DOHH2 (cell line): Measurements from ENCODE around the gene NEDD4L.

Experiments
- H3F3A ChIP-seq: fragments of 200-600 bp; sonication (generic), shearing (Covaris generic); 2 replicates; pipeline ENCODE4 v1.6.0; 2016; ENCODE audit warnings: antibody characterized with exemption, mild to moderate bottlenecking; ENCODE audit not compliant: control insufficient read depth, insufficient read depth
- H3K27ac ChIP-seq: fragments of 200-600 bp; sonication (generic); 2 replicates; pipeline ENCODE4 v1.5.1; 2014; ENCODE audit warnings: low read depth, mild to moderate bottlenecking, low read length, moderate library complexity
- H3K27me3 ChIP-seq: fragments of 200-600 bp; sonication (generic); 2 replicates; pipeline ENCODE4 v1.6.1; 2014; ENCODE audit warnings: mild to moderate bottlenecking, low read length, mixed read lengths; ENCODE audit not compliant: control insufficient read depth
- H3K36me3 ChIP-seq: fragments of 200-600 bp; sonication (generic); 2 replicates; pipeline ENCODE4 v1.6.1; 2014; ENCODE audit warnings: mild to moderate bottlenecking, low read length, moderate library complexity, mixed read lengths; ENCODE audit not compliant: control insufficient read depth
- H3K4me1 ChIP-seq: fragments of 200-600 bp; sonication (generic); 2 replicates; pipeline ENCODE4 v1.6.1; 2014; ENCODE audit warnings: mild to moderate bottlenecking, low read length, mixed read lengths; ENCODE audit not compliant: control insufficient read depth
- H3K4me2 ChIP-seq: fragments of 200-600 bp; sonication (generic); 2 replicates; pipeline ENCODE4 v1.6.0; 2014; ENCODE audit warnings: mild to moderate bottlenecking, low read length, moderate library complexity
- H3K4me3 ChIP-seq: fragments of 200-600 bp; sonication (generic); 2 replicates; pipeline ENCODE4 v1.5.1; 2014; ENCODE audit warnings: mild to moderate bottlenecking, low read length, mixed read lengths
- H3K79me2 ChIP-seq: fragments of 200-600 bp; sonication (generic); 2 replicates; pipeline ENCODE4 v1.6.1; 2014; ENCODE audit warnings: mild to moderate bottlenecking, low read length, mixed read lengths; ENCODE audit not compliant: control insufficient read depth
- H3K9me2 ChIP-seq: fragments of 200-600 bp; sonication (generic); replicated peaks from 2 replicates; pipeline ENCODE4 v1.6.1; 2014; ENCODE audit warnings: mild to moderate bottlenecking, low read length, mixed read lengths; ENCODE audit not compliant: control insufficient read depth
- H3K9me3 ChIP-seq: fragments of 200-600 bp; sonication (generic); 2 replicates; pipeline ENCODE4 v1.6.1; 2014; ENCODE audit warnings: antibody characterized with exemption, low read length, mixed read lengths; ENCODE audit not compliant: control insufficient read depth, insufficient read depth
- H4K20me1 ChIP-seq: fragments of 200-600 bp; sonication (generic); 2 replicates; pipeline ENCODE4 v1.6.0; 2014; ENCODE audit warnings: low read depth, mild to moderate bottlenecking, antibody characterized with exemption, low read length, moderate library complexity; ENCODE audit not compliant: control insufficient read depth, insufficient read depth
- CTCF ChIP-seq: fragments of 200-600 bp; sonication (generic); IDR thresholded peaks from one replicate; pipeline ENCODE4 v1.5.1; 2014; ENCODE audit warnings: antibody characterized with exemption, mild to moderate bottlenecking, low read depth, low read length; ENCODE audit not compliant: poor library complexity, severe bottlenecking
- EZH2phosphoT487 ChIP-seq: fragments of 200-600 bp; sonication (generic); IDR thresholded peaks from 2 replicates; pipeline ENCODE4 v1.6.1; 2017; ENCODE audit warnings: borderline replicate concordance, mild to moderate bottlenecking, antibody characterized with exemption, low read length, moderate library complexity, mixed read lengths

Gene NEDD4L

DNA sequence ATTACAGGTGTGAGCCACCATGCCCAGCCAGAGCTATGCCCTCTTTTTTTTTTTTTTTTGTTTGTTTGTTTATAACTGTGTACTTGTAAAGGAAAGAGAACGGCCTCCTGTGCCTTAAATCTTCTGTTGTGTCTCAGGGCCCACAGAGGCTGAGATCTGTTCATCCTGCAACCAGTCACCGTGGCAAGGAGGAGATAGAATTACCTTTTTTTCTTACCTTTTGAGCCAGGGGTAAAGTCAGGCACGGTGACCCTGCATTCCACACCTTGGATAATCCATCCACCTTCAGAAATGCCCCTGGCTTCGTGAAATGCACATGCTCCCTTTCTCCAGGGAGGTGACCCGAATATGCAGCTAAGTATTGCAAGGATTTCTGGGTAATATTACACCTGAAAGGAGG is 12.8 kb downstream of the NEDD4L start:
- no peak overlapping the region for H3K4me3 ChIP-seq
- peaks cover 3% of the 10 kb centered on the region; the same call in 1 of the 2 replicates for H3K36me3 ChIP-seq
- no peaks in the 10 kb centered on the region for H3K27me3 ChIP-seq
- H3F3A ChIP-seq: no peaks in the 10 kb centered on the region
- H3K4me2 ChIP-seq: no peak overlapping the region
- H3K27ac ChIP-seq: no peak overlapping the region
- H3K9me3 ChIP-seq: no peaks in the 10 kb centered on the region
- H4K20me1 ChIP-seq: no peaks in the 10 kb centered on the region
- peaks cover 85% of the 10 kb centered on the region for H3K79me2 ChIP-seq
- H3K4me1 ChIP-seq: peaks cover 4% of the 10 kb centered on the region; the same call in 1 of the 2 replicates
- TF ChIP-seq CTCF (no peak), EZH2phosphoT487 (no peak)
- no peaks in the 10 kb centered on the region for H3K9me2 ChIP-seq

DNA sequence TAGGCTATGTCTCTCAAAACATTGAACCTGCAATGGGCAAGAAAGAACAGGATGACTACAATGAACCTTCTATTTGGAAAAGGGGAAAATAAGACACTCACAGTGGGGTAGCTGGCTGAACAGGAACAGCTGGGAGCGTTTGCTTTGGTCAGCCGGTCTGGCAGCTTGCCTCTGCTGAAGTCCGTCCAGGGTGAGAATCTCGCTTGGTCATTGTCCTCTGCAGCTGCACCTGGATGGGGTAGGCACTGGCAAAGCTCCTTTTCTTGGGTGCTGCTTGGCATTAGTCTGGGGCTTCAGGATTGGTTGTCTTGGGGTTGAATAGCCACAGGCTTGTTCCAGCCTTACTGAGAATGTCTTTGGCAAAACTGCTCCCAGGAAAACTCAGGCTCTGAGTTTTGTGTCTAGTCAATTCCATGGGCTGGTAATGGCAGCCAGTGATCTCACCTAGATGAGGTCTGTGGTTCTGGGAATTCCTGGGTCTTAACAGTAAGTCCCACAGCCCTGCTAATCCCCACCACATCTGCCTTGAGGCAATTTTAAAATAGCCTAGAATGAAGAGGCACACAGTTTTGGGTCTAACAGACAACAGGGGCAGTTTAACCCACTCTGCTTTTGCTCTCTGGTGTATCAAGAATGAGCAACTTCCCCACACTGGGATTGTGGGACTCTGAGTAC is 13.4 kb downstream of the NEDD4L start:
- Histone ChIP-seq H3K9me2 (no peaks in the 10 kb centered on the region), H3K9me3 (no peaks in the 10 kb centered on the region), H3K79me2 (peaks cover 85% of the 10 kb centered on the region), H3K4me3 (no peak overlapping the region), H4K20me1 (no peaks in the 10 kb centered on the region), H3K27ac (no peak overlapping the region), H3F3A (no peaks in the 10 kb centered on the region), H3K27me3 (no peaks in the 10 kb centered on the region), H3K4me2 (no peak overlapping the region), H3K4me1 (no peaks in the 10 kb centered on the region), H3K36me3 (peaks cover 3% of the 10 kb centered on the region; the same call in 1 of the 2 replicates)
- TF ChIP-seq EZH2phosphoT487 (no peak), CTCF (no peak)

GRCh38 chr18:58058720-58059119 is 14.7 kb downstream of the NEDD4L start:
- Histone ChIP-seq H3K27ac (no peak overlapping the region), H3K4me1 (no peaks in the 10 kb centered on the region), H3K9me3 (no peaks in the 10 kb centered on the region), H3K9me2 (no peaks in the 10 kb centered on the region), H3K27me3 (no peaks in the 10 kb centered on the region), H3K4me3 (no peak overlapping the region), H3K79me2 (peaks cover 76% of the 10 kb centered on the region), H3K36me3 (peaks cover 3% of the 10 kb centered on the region; the same call in 1 of the 2 replicates), H3F3A (no peaks in the 10 kb centered on the region), H4K20me1 (no peaks in the 10 kb centered on the region), H3K4me2 (no peak overlapping the region)
- TF ChIP-seq EZH2phosphoT487 (no peak), CTCF (no peak)
